HG03039 (cell line): ENCODE measurements around the gene CTBP1.

Experiments
- ATAC-seq: cut with Tn5 transposase; IDR thresholded peaks from one replicate; pipeline ENCODE4 v1.9.1; 2021; ENCODE audit warnings: mild to moderate bottlenecking, moderate library complexity; ENCODE audit not compliant: unreplicated experiment

The CTBP1 gene

DNA sequence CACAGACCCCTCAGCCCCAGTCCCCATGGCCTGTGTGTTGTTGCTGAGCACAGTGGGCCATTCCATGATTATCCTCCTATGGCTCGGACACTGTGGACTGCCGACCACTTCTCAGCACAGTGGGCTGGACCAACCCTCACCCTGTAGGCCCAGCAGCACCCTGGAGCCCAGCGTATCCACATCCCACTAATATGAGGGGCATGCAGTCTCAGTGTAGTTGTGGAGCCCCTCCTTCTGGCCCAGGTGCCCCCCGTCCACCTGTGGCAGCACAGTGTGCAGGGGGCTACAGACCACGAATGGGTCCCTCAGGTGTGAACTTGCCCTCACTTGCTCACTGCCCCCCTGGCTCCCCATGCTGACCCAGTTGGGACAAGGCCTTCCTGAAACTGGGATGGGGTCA lies 84.5 kb downstream of the CTBP1 start:
- ATAC-seq, result no peak

GRCh38 chr4:1164040-1164439 lies 84.9 kb downstream of the CTBP1 start:
- no peak for ATAC-seq
